Right lobe of liver (tissue), 4 donors: ENCODE data around the gene ADGRL2.

Source experiments
- POLR2A ChIP-seq: fragments of 450-650 bp; IDR thresholded peaks from one replicate; pipeline ENCODE4 v1.6.1; 2017; ENCODE audit warnings: antibody characterized with exemption, mild to moderate bottlenecking
- TF ChIP-seq, protein P1 (sequence below), 4 donors: fragments of 200-600 bp in 3 of 4; fragments of 450-650 bp in 1 of 4; IDR thresholded peaks; one replicate each; pipeline versions ENCODE4 v1.5.1 to v1.8.0; 2016 to 2022; ENCODE audit warnings: antibody characterized with exemption in 4 of 4, mild to moderate bottlenecking in 2 of 4
- donor health status: DM: no; HTN: no; CAD: no.
- donor health status: DM: no; HTN: no; CAD: no.
- donor health status: DM: no; HTN: yes; CAD: no.

DNA sequence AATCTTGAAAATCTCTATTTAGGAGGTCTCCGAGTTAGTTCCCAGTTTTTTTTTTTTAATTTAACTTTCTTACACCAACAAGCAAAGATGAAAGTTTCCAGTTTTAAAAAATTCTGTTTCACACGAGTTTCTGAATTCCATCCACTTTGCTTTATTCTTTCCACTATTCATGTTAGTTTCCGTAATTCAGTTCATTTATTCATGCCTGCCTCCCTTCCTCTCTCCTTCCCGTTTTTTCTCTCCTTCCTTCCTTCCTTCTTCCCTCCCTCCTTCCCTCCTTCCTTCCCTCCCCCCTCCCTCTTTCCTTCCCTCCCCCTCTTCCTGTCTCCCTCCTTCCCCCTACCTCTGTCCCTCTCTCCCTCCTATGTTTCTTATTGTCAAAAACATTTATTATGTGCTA lies 22.3 kb downstream of the ADGRL2 start:
- TF ChIP-seq, protein P1, sequence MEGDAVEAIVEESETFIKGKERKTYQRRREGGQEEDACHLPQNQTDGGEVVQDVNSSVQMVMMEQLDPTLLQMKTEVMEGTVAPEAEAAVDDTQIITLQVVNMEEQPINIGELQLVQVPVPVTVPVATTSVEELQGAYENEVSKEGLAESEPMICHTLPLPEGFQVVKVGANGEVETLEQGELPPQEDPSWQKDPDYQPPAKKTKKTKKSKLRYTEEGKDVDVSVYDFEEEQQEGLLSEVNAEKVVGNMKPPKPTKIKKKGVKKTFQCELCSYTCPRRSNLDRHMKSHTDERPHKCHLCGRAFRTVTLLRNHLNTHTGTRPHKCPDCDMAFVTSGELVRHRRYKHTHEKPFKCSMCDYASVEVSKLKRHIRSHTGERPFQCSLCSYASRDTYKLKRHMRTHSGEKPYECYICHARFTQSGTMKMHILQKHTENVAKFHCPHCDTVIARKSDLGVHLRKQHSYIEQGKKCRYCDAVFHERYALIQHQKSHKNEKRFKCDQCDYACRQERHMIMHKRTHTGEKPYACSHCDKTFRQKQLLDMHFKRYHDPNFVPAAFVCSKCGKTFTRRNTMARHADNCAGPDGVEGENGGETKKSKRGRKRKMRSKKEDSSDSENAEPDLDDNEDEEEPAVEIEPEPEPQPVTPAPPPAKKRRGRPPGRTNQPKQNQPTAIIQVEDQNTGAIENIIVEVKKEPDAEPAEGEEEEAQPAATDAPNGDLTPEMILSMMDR (IDR thresholded peaks at IDR 0.05) = no peak
- TF ChIP-seq POLR2A = no peak
